ENCODE measurements around the gene SORD.

DNA sequence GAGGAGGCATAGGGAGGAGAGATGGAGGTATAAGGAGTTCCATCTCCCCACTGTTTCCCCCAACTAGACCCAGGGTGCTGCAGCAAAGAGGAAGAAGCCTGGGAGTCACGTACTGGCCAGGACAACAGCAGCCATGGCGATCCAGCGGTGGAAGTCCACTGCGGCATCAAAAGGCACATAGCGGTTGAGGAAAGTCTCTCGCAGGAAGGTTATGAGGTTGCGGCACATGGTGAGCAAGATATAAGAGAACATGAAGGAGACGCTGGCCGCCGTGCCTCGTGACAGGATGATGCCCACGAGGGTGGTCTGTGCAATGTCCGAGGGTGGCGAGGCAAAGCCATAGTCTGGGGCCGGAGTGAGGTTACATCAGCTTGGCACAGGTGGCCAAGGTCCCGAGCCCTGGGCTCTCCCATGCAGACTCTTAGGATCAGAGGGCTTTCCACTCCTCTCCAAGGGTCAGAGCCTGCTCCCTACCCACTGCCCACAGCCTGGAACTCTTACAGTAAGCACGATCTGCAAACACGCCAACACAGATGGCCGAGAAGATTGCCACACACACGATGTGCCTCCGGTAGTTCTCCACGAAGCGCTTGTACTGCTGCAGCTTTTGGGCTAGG lies 76.7 kb downstream of the SORD start:
- TF ChIP-seq, protein P1, sequence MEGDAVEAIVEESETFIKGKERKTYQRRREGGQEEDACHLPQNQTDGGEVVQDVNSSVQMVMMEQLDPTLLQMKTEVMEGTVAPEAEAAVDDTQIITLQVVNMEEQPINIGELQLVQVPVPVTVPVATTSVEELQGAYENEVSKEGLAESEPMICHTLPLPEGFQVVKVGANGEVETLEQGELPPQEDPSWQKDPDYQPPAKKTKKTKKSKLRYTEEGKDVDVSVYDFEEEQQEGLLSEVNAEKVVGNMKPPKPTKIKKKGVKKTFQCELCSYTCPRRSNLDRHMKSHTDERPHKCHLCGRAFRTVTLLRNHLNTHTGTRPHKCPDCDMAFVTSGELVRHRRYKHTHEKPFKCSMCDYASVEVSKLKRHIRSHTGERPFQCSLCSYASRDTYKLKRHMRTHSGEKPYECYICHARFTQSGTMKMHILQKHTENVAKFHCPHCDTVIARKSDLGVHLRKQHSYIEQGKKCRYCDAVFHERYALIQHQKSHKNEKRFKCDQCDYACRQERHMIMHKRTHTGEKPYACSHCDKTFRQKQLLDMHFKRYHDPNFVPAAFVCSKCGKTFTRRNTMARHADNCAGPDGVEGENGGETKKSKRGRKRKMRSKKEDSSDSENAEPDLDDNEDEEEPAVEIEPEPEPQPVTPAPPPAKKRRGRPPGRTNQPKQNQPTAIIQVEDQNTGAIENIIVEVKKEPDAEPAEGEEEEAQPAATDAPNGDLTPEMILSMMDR (IDR thresholded peaks at IDR 0.05; ENCODE audit: extremely low read depth in 1 of 2, insufficient read depth in 1 of 2, low read depth in 1 of 2, low read length in 2 of 2): no peak
- TF ChIP-seq POLR2A (IDR thresholded peaks at IDR 0.05; ENCODE audit: low read depth, low read length) (no peak), GATA2 (IDR thresholded peaks at IDR 0.05; ENCODE audit: insufficient read depth, insufficient read length, low read depth, low read length) (no peak), MYC (IDR thresholded peaks at IDR 0.05; ENCODE audit: low read depth, low read length) (no peak), POLR2AphosphoS5 (IDR thresholded peaks at IDR 0.05; ENCODE audit: insufficient read depth, low read depth, low read length) (no peak), EZH2 (IDR thresholded peaks at IDR 0.05; ENCODE audit: borderline replicate concordance, low read depth, low read length, severe bottlenecking) (no peak), FOS (IDR thresholded peaks at IDR 0.05; ENCODE audit: borderline replicate concordance, insufficient read depth, low read length) (no peak), JUN (IDR thresholded peaks at IDR 0.05; ENCODE audit: borderline replicate concordance, insufficient read depth, insufficient read length, low read depth) (no peak)
- TF ChIP-seq, protein P2, sequence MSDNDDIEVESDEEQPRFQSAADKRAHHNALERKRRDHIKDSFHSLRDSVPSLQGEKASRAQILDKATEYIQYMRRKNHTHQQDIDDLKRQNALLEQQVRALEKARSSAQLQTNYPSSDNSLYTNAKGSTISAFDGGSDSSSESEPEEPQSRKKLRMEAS (IDR thresholded peaks at IDR 0.05; ENCODE audit: insufficient read depth, insufficient read length): no peak

All from endothelial cell of umbilical vein (primary cell).